Chondrocyte (in vitro differentiated cells): ENCODE measurements around the gene PLAAT3. TPM values are rescaled to one million over a fixed set of nuclear protein-coding genes. Genes with fewer than 3 reads are reported as not detected.
"Not testable (repeated sequence)": the region's sequence is repeated elsewhere in the genome, so short reads cannot be mapped to it uniquely, and the experiment has no call there.

Experiments used
- DNase-seq: peaks from one replicate; pipeline ENCODE4 v3.0.0; 2021; ENCODE audit warnings: mixed read lengths, low spot score
- H3K27ac Mint-ChIP-seq: one replicate; pipeline ENCODE4 v1.8.0; 2021; ENCODE audit warnings: mild to moderate bottlenecking, moderate library complexity, mixed read lengths; ENCODE audit not compliant: unreplicated experiment
- H3K27me3 Mint-ChIP-seq: 2 replicates; pipeline ENCODE4 v1.8.0; 2021; ENCODE audit warnings: low read depth, mixed read lengths
- H3K36me3 Mint-ChIP-seq: 2 replicates; pipeline ENCODE4 v1.8.0; 2021; ENCODE audit warnings: low read depth, mixed read lengths
- H3K4me1 Mint-ChIP-seq: 2 replicates; pipeline ENCODE4 v1.8.0; 2021; ENCODE audit warnings: low read depth, mild to moderate bottlenecking, mixed read lengths
- H3K4me3 Mint-ChIP-seq: one replicate; pipeline ENCODE4 v1.8.0; 2021; ENCODE audit warnings: mild to moderate bottlenecking, moderate library complexity, mixed read lengths; ENCODE audit not compliant: unreplicated experiment
- H3K9me3 Mint-ChIP-seq: 2 replicates; pipeline ENCODE4 v1.8.0; 2021; ENCODE audit warnings: low read depth, mixed read lengths
- CTCF ChIP-seq: fragments of 200-600 bp; sonication (generic); IDR thresholded peaks from 2 replicates; pipeline ENCODE4 v1.5.0; 2021; ENCODE audit warnings: antibody characterized with exemption, mild to moderate bottlenecking, moderate library complexity
- total RNA-seq: library from RNA; stranded (reverse); gene quantifications from 3 replicates; pipeline ENCODE4 v1.2.1, GENCODE V29; 2021

PLAAT3 gene
- total RNA-seq, 1 donor from 2014 or later: 21.2 TPM

GRCh38 chr11:63586451-63587166 is 27.6 kb downstream of the PLAAT3 start:
- Mint-ChIP-seq H3K27me3 (peaks cover 4% of the 10 kb centered on the region), H3K36me3 (peaks cover 29% of the 10 kb centered on the region), H3K4me3 (no peak overlapping the region), H3K9me3 (peaks cover 7% of the 10 kb centered on the region), H3K27ac (no peak overlapping the region), H3K4me1 (no peaks in the 10 kb centered on the region)
- TF ChIP-seq CTCF: no peak
- no peak for DNase-seq

- no peaks in the 10 kb centered on the region for H3K4me1 Mint-ChIP-seq
- H3K27me3 Mint-ChIP-seq: no peaks in the 10 kb centered on the region
- no peak for TF ChIP-seq CTCF
- no peak for DNase-seq
- H3K36me3 Mint-ChIP-seq: peaks cover 36% of the 10 kb centered on the region
- H3K4me3 Mint-ChIP-seq: no peak overlapping the region
- peaks cover 22% of the 10 kb centered on the region for H3K9me3 Mint-ChIP-seq
- H3K27ac Mint-ChIP-seq: no peak overlapping the region
Measured at GRCh38 chr11:63583357-63583677, 30.9 kb downstream of the PLAAT3 start.

GRCh38 chr11:63581224-63581623 is 33.0 kb downstream of the PLAAT3 start:
- not testable (repeated sequence) for H3K27me3 Mint-ChIP-seq, DNase-seq, H3K4me1 Mint-ChIP-seq, H3K4me3 Mint-ChIP-seq, H3K27ac Mint-ChIP-seq
- H3K9me3 Mint-ChIP-seq: peaks cover 22% of the 10 kb centered on the region
- H3K36me3 Mint-ChIP-seq: peaks cover 33% of the 10 kb centered on the region

- H3K27ac Mint-ChIP-seq, DNase-seq, H3K27me3 Mint-ChIP-seq, H3K4me3 Mint-ChIP-seq: not testable (repeated sequence)
- Mint-ChIP-seq H3K9me3 (peaks cover 22% of the 10 kb centered on the region), H3K36me3 (peaks cover 35% of the 10 kb centered on the region), H3K4me1 (peaks cover 13% of the 10 kb centered on the region)
Measured at GRCh38 chr11:63578882-63579281, 35.4 kb downstream of the PLAAT3 start.

- H3K9me3 Mint-ChIP-seq: peaks cover 3% of the 10 kb centered on the region
- H3K27ac Mint-ChIP-seq: peak overlapping the region; percentile 79
- H3K4me1 Mint-ChIP-seq: peaks cover 14% of the 10 kb centered on the region
- H3K27me3 Mint-ChIP-seq: peaks cover 3% of the 10 kb centered on the region
- peaks cover 24% of the 10 kb centered on the region for H3K36me3 Mint-ChIP-seq
- peak overlapping the region; percentile 58 for H3K4me3 Mint-ChIP-seq
- no peak for DNase-seq
- no peak for TF ChIP-seq CTCF
Measured at GRCh38 chr11:63574856-63575602, 39.2 kb downstream of the PLAAT3 start.

- H3K27me3 Mint-ChIP-seq: peaks cover 3% of the 10 kb centered on the region
- H3K9me3 Mint-ChIP-seq: peaks cover 3% of the 10 kb centered on the region
- peak; percentile 45 for TF ChIP-seq CTCF
- peak overlapping the region; percentile 79 for H3K27ac Mint-ChIP-seq
- peaks cover 14% of the 10 kb centered on the region for H3K4me1 Mint-ChIP-seq
- peak overlapping the region; percentile 58 for H3K4me3 Mint-ChIP-seq
- H3K36me3 Mint-ChIP-seq: peaks cover 21% of the 10 kb centered on the region
- DNase-seq: no peak
Measured at GRCh38 chr11:63573881-63574855, 40.1 kb downstream of the PLAAT3 start.
